Kasumi-1 (cell line): ENCODE measurements around the gene NLRP5.
"Not testable (repeated sequence)": the region's sequence is repeated elsewhere in the genome, so short reads cannot be mapped to it uniquely, and the experiment has no call there.

ENCODE experiments used
- DNase-seq, 2 experiments: peaks; one replicate each; lab custom pipeline; 2025; lab: John Stamatoyannopoulos, UW

The NLRP5 gene

DNA sequence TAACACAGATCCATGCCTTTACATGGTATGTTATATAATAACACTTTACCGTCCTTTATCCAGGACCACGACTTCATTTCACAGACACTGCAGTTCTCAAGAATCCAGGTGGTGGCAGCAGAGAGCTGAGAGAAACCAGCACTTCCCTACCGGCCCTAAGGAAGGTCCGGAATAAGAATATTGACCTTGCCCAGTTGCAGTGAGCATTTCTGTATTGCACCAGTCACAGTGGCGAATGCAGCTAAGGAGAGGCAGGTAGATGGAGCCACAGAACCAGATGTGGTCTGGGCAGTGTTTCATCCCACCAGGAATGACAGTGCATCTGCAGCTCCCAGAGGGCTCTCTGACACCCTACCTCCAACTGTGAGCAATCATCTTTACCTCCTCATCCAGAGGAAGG lies 89.9 kb downstream of the NLRP5 start:
- peak; percentile 18 to 24 for DNase-seq

DNA sequence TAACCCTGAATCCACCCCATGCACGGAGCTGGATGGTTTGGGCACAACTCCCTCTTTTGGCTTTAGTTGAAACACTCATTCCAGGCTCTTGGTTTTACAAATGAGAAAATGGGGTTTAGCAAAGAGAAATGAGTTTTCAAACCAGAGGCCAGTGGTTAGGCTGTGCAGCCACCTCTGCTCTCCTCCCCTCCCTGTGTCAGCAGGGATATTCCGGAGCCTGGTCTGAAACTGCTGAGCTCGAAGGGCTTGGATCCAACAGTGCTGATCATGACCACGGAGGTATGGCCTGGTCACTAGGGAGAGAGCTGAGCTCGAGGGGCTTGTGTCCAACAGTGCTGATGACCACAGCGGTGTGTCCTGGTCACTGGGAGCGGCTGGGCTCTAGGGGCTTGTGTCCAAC lies 93.0 kb downstream of the NLRP5 start:
- no peak for DNase-seq

DNA sequence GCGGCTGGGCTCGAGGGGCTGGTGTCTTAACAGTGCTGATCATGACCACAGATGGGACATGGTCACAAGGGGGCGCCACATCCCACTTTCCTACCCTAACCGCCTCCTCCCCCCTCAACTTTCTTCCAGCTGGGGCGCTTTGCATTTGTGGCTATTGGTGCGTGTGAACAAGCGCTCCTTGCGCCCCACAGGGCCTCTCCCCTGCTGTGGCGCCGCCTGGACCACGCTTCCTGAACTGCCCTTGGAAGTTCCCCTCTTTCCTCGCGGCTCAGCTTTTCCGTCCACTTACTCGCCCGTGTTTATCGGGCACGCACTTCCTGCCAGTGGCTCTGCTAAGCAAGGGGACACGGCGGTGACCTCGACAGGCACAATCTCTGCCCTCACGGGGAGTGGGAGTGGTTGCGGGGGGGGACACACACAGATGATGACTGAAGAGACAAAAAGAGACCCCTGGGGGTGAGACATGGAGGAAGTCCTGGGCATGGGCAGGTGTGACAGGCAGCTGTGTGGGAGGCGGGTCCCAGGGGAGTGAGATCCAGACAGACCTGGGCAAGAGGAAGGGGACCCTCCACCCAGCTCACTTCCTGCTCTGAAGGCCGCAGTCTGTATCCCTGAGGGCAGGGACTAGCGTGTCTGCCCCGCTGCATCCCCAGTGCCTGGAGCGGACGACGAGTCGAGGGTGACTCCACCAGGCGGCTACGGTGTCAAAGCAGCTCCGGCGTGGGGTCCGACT lies 94.3 kb downstream of the NLRP5 start:
- DNase-seq = peak; percentile 78 to 82

DNA sequence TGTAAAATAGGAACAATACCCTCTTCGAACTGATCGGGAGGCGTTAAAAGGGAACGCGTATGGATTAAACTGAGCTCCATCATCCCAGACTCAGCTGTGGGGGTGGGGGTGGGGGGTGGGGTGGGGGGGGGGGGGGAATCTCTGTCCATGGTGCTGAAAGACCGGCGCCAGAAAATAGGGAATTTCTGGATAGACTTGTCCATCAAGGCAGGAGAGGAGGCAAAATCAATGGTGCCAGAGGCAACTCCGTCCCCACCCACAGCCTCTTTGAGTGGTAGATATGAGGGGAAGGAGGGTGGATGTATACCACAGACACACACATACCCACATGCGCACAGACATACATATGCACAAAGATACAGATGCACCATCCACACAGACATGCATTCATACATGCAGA lies 97.1 kb downstream of the NLRP5 start:
- no peak for DNase-seq

DNA sequence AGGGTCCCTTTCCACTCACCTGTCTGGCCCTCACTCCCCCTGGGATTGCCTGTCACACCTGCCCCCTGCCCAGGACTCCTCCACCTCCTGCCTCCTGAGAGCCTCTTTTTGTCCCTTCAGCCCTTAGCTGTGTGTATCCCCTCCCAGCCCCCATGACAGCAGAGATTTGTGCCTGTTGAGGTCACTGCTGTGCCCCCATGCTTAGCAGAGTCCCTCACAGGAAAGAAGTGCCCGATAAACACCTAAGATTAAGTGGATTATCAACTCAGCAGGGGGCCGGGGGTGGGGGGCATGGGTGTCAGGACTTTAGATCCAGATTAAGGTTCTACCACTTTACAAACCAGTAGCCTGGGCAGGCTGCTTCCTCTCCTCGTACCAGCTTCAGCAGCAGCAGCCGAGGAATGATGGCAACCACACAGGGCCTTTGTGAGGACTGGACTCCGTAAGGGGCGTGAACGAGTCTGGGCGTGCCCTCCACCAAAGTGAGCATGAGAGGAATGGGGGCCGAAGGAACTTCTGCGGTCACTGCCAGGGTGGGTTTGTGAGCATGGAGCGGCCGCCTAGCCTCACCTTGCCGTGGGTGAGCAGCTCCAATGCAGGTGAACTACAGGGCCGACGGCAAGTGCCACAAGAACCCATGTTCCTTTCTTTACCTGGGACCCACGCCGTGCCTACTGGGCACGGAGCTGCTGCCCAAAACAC lies 98.4 kb downstream of the NLRP5 start:
- DNase-seq = no peak

DNA sequence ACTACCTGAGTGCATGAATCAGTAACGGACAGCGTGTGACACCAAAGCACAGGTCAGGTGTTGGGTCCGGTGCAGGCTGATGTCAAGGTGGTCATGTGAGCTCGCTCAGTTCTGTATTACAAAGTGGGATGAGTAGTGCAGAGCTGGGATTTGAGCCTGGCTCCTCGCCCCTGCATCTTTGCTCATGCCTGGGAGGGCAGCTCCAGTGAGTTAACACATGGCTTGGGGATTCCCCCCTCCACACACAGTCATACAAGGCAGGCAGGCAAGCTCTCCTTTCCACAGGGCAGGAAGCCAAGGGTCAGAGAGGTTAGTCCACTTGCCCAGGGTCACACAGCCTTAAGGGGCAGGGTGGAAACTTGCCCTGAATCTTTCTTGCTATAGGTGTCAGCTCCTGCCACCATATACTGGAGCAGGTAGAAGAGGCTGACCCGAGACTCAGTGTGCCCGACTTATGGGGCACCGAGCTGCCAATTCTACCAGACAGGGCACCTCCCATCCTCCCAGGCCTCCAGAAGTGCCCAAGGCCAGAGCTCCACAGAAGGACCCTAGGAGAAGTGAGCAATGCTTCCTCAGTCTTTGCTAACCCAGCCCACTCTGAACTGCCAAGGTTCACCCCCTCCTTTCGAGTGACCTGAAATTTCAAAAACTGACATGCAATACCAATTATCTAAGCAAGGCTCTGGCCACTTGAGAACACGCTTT lies 99.1 kb downstream of the NLRP5 start:
- DNase-seq = no peak

DNA sequence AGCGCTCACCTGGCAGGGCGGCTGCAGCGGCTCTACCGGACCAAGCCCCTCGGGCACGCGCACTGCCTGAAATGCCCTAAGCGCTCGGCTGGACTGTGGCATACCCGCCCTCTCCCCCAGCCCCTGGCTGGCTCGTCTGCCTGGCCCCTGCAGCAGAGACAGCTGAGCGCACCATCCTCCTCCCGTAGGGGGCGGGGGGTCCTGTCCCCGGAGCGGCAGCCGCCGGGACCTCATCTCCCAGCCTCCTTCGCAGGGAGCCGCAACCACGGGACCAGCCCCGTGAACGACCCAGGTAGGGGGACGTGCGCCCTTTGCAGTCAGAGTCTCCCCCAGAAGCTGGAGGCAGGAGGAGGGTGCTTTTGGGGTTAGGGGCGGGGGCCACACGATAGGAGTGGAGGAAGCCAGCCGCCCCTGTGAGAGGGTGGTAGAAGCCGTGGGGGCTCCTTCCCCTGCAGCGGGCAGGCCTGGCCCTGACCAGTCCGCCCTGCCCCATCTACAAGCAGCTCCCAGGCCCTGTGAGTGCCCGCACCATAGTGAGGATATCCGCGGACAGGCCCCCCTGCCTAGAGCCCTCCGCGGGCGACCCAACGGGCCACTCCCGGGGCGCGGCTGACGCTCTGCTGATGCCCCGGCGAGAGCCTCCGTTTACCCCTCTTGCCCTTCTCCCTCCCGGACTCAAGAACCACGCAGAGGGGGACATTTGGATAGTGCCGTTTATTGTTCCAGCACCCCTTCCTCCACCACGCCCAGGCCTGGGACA lies 100.3 kb downstream of the NLRP5 start:
- DNase-seq = no peak

DNA sequence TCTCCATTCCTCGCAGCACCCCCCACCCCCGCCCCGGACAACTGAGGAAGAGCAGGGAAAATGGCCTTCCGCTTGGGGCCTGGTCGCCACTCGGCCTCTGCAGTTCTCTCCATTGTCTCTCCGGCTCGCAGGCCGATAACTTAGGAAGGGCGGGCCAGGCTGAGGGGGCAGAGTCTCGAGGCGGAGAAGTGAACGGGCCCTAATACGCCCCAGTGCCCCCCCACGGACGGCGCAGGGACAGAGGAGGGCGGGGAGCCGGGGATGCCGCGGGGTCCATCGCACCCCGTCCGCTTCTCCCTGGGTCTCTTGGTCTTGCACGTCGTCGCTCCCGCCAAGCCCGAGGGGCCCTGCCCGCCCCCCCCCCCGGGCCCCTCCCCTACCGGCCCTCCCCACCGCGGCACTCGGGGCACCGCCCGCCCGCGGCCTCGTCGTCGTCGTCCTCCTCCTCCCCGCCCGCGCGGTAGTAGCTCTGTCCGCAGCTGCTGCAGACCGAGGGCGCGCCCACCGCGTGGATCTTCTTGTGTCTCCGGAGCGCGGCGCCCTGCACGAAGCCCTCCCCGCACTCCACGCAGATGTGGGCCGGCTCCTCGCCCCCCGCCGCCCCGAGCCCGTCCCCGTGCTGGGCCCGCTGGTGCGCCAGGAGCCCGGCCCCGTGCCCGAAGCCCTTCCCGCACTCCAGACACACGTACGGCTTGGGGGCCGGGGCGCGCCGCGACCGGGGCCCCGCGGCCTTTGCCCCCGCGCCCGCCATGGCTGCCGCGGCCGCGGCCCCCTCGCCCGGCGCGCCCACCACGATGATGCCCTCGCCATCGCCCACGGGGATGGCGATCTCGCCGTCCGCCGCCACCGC lies 101.3 kb downstream of the NLRP5 start:
- DNase-seq = no peak

DNA sequence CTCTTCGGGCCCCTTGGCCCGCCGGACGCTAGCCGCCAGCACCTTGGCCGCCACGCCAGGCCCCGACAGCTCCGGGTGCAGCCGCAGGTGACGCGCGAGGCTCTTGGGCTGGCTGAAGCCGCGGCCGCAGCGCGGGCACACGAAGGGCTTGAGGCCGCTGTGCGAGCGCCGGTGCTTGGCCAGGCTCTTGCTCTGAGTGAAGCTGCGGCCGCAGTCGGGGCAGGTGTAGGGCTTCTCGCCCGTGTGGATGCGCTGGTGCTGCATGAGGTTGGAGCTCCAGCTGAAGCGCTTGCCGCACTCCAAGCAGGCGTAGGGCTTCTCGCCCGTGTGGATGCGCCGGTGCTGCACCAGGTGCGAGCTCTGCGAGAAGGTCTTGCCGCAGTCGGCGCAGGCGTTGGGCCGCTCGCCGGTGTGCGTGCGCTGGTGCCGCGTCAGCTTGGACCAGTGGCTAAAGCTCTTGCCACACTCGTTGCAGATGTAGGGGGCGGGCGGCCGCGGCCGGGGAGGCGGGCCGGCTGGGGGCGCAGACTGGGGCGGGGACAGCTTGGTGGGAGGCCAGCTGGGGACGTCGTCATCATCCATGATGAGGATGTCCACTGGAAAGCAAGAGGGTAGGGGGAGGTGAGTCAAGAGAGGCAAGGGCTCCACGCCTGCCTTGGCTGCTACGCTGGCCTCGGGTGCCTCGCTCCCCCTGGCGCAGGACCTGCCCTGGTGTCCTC lies 102.1 kb downstream of the NLRP5 start:
- DNase-seq = no peak

DNA sequence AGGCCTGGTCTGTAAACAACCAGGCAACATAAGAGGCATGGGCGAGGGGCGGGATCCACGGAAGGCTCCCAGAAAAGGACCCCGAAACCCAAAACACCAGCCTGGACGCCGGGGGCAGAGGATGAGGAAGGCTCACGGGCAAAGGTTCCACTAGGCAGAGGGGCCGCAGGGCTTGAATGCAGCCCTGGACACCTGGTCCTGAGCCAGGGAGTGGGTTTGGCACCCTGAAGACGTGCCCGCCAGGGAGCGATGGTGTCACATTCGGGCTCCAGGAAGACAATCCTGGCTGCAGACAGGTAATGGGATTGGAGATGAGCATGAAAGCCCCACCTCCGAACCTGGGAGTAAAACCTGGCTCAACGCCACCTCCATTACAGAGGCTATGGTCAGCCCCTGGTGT lies 102.8 kb downstream of the NLRP5 start:
- no peak for DNase-seq

DNA sequence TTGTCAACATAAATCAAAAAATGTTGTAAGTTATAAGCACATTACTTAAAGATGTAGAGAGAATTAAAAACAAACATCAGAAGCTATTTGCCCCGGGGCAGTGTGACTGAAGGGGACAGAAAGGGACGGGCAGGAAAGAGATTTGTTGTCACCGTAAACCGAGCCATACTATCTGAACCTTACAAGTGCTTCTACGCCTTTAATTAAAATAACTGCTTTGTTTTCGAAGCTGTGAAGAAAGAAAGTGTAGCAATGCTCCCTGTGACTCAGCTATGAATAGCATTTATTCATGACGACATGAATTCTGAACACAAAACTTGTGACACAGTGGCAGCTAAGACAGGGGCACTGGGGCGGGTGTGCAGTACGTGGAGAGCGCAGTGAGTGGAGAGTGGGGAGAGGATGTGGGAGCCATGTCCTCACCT lies 104.5 kb downstream of the NLRP5 start:
- DNase-seq = no peak

DNA sequence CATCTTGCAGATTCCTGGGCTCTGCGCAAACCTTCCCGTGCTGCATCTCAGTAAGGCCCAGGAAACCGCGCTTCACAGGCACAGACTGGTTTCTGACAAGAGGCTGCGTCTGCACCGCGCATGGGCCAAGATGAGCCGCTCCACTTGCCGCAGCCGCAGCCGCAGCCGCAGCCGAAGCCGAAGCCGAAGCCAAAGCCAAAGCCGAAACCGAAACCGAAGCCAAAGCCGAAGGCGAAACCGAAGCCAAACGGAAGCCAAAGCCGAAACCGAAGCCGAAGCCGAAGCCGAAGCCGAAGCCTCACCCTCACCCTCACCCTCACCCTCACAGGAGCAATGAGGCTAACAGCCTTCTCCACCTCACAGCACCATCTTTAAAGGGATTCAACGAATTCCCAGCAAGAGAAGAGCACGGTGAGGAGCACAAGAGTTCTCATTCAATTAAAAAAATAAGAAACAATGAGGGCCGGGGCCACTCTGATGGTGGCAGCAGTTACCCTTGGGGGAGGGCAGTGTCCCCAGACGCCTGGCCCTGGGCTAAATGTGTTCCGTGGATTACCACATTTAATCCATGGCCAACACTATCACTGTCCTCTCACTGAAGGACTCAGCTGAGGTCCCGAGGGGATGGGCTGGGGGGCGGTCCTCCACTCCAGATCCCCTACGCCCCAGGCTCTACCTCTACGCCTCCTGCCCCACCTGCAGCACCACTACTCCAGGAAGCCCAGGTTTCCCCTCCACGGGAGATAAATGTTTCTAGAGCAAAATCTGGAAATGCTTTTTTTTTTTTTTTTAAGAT lies 105.4 kb downstream of the NLRP5 start:
- no peak for DNase-seq

DNA sequence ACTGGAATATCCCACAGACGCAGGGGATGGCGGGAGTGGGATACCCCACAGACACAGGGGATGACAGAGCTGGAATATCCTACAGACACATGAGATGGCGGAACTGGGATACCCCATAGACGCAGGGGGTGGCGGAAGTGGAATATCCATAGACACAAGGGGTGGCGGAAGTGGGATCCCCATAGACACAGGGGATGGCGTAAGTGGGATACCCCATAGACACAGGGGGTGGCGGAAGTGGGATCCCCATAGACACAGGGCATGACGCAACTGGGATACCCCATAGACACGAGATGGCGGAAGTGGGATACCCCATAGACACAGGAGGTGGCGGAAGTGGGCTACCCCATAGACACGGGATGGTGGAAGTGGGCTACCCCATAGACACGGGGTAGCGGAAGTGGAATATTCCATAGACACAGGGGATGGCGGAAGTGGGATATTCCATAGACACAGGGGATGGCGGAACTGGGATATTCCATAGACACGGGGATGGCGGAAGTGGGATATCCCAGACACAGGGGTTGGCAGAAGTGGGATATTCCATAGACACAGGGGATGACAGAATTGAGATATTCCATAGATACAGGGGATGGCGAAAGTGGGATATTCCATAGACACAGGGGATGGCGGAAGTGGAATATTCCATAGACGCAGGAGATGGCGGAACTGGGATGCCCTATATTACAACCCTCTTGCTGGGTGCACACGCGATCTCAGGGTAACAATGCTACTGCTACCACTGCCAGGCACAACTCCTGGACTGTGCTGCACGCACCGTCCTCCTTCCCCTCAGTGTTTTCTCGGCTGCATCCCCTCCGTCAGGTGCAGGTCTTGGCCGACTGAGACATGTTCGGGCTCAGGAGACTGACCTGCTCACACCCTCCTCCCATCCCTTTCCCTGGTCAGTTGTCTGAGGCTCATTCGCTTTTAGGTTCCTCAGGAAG lies 106.4 kb downstream of the NLRP5 start:
- DNase-seq = no peak

DNA sequence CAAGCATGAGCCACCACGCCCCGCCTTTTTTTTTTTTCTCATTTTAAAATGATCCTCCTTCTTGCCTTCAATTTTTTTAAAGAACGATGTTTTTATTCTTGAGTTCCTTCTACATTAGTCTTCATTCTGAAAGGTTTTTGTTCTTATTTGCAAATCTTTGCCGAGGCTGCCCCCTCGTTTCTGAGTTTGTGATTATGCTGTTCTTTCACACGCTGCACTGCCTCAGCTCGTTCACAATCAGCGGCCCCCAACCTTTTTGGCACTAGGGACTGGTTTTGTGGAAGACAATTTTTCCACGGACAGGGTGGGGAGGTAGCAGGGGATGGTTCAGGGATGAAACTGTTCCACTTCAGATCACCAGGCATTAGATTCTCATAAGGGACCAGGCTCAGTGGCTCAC lies 107.9 kb downstream of the NLRP5 start:
- no peak for DNase-seq

DNA sequence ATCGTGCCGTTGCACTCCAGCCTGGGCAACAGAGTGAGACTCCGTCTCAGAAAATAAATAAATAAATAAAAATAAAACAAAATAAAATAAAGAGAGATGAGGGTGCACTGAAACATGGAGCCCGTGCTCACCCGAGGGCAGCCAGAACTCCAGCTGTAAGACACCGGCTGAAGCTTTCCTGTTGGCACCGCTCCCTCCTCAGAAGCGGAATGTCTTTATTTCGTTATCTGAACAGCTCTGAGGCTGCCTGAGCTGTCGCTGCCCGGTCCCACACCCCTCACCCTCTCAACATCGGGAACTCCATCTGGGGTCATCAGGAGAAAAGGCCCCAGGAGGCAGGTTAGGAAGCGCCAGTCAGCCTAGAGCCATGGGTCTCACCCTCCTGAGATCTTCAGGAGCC lies 110.1 kb downstream of the NLRP5 start:
- DNase-seq = no peak

DNA sequence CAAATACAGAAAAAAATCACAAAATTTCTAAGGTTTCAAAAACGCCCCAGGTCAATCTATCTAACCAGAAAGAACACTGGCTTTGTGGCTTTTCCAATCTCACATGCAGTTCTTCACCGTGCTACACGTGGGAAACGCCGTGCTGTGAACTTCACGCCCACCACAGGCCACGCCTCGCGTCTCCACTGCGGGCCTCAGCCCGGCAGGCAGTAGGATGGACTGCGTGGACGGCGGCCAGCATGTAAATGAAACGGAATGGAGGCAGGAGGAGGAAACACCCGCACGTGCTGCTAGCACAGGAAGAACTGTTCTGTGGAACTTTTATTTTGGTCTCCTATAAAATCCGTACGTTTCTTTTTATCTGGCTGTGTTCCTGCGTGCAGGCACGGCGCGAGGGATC lies 110.7 kb downstream of the NLRP5 start:
- no peak for DNase-seq

DNA sequence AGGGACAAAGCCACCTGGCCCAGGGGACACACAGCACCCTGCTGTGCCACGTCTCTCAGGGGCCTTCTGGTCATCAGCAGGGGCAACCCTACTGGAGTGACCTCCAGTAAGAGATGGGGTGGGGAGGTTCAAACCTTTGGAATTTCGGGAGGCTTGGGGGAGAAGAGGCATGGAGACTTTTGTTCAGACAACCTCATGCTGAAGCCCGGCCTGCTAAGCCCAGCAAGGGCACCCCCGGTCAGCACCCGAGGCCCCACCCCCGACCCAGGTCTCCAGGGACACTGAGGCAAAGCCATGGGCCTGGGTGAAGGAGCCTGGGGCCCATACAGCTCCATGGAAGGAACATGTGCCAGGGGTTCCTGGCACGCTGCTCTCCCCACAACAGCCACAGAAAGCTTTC lies 111.2 kb downstream of the NLRP5 start:
- no peak for DNase-seq

DNA sequence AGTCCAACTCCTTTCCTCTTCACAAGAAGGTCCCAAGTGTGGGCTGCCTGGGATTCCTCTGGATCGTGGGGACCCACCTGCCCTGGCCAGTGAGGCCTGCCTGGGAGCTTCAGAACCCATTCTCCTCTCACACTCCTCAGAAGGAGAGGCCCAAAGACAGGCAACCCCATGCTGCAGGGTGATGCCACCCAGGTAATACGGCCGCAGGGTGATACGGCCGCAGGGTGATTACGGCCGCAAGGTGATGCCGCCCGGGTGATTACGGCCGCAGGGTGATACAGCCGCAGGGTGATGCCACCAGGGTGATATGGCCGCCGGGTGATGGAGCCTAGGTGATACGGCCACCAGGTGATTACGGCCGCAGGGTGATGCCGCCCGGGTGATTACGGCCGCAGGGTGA lies 111.7 kb downstream of the NLRP5 start:
- DNase-seq = not testable (repeated sequence)
